Ovary (tissue), 3 donors: Measurements from ENCODE around the gene SCYGR1.

Experiments
- EP300 ChIP-seq: sonication (generic); formaldehyde crosslinking; IDR thresholded peaks from one replicate; pipeline ENCODE4 v1.6.1; 2017; ENCODE audit warnings: antibody characterized with exemption
- POLR2A ChIP-seq: fragments of 450-650 bp; IDR thresholded peaks from one replicate; pipeline ENCODE4 v1.6.1; 2017; ENCODE audit warnings: antibody characterized with exemption, mild to moderate bottlenecking, moderate library complexity
- TF ChIP-seq, protein P1 (sequence below), 3 donors: fragments of 450-650 bp in 2 of 3; fragments of 200-600 bp in 1 of 3; IDR thresholded peaks; one replicate each; pipeline versions ENCODE4 v1.5.1 to v1.8.0; 2016 to 2022; ENCODE audit warnings: antibody characterized with exemption in 3 of 3, mild to moderate bottlenecking in 1 of 3
- donor health status: DM: no; HTN: no; CAD: no.

DNA sequence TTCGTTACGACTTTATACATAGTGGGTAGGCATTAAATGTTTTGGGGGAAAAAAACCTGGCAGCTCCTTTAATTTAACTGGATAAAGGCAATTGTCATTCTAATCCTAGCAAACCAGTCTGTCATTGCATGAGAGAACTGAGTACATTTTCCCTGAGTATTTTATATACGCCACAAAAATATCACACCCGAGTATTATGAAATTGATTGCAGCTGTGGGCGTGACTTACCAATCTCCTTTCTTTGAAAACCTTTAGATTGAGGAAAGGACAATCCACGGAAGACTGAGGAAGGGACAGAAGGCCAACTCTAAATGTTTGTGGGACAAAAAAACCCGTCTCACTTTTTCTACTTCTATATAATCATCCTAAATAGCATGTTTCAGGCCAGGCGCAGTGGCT lies 17.7 kb downstream of the SCYGR1 start:
- TF ChIP-seq, protein P1, sequence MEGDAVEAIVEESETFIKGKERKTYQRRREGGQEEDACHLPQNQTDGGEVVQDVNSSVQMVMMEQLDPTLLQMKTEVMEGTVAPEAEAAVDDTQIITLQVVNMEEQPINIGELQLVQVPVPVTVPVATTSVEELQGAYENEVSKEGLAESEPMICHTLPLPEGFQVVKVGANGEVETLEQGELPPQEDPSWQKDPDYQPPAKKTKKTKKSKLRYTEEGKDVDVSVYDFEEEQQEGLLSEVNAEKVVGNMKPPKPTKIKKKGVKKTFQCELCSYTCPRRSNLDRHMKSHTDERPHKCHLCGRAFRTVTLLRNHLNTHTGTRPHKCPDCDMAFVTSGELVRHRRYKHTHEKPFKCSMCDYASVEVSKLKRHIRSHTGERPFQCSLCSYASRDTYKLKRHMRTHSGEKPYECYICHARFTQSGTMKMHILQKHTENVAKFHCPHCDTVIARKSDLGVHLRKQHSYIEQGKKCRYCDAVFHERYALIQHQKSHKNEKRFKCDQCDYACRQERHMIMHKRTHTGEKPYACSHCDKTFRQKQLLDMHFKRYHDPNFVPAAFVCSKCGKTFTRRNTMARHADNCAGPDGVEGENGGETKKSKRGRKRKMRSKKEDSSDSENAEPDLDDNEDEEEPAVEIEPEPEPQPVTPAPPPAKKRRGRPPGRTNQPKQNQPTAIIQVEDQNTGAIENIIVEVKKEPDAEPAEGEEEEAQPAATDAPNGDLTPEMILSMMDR (IDR thresholded peaks at IDR 0.05) = no peak
- TF ChIP-seq EP300 (no peak), POLR2A (no peak)
